Activated B cell treated with CpG ODN at 0.5 μM for 24 hours (primary cell): ENCODE results near the gene LMTK2. TPM values are rescaled to one million over a fixed set of nuclear protein-coding genes. Genes with fewer than 3 reads are reported as not detected.

ENCODE experiments used
- ATAC-seq: fragments of 200-7000 bp; cut with Tn5 transposase; one replicate; pipeline ENCODE4 v1.10.0; 2021; ENCODE audit warnings: low read depth, mild to moderate bottlenecking, moderate library complexity
- CTCF ChIA-PET: fragments of 350-600 bp; sonication (Branson Sonifier 250); formaldehyde crosslinking; loops from one replicate; lab custom pipeline; 2021; ENCODE audit warnings: antibody characterized with exemption; lab: Charles Lee
- POLR2A ChIA-PET: fragments of 350-600 bp; sonication (Branson Sonifier 250); formaldehyde crosslinking; loops from one replicate; lab custom pipeline; 2021; ENCODE audit warnings: antibody characterized with exemption; lab: Charles Lee
- DNase-seq: peaks from one replicate; pipeline ENCODE4 v3.0.0; 2022
- H3K27ac Mint-ChIP-seq: one replicate; pipeline ENCODE4 v1.8.0; 2020; ENCODE audit warnings: mixed read lengths
- H3K27me3 Mint-ChIP-seq: one replicate; pipeline ENCODE4 v1.8.0; 2021; ENCODE audit warnings: mixed read lengths
- H3K36me3 Mint-ChIP-seq: one replicate; pipeline ENCODE4 v1.8.0; 2021; ENCODE audit warnings: low read depth, mixed read lengths
- H3K4me1 Mint-ChIP-seq: one replicate; pipeline ENCODE4 v1.8.0; 2021; ENCODE audit warnings: mixed read lengths
- H3K4me3 Mint-ChIP-seq: one replicate; pipeline ENCODE4 v1.8.0; 2020; ENCODE audit warnings: mild to moderate bottlenecking, mixed read lengths
- H3K9me3 Mint-ChIP-seq: one replicate; pipeline ENCODE4 v1.8.0; 2020; ENCODE audit warnings: mixed read lengths
- intact Hi-C: fragments of 100-400 bp; cut with micrococcal nuclease; formaldehyde crosslinking; loops from one replicate; pipeline ENCODE4 v1.15.1; 2024
- total RNA-seq: library from RNA; stranded (reverse); gene quantifications from 2 replicates; pipeline ENCODE4 v1.2.3, GENCODE V29; 2022
- TF ChIP-seq, protein P1 (sequence below): fragments of 200-600 bp; IDR thresholded peaks from one replicate; pipeline ENCODE4 v1.8.0; 2022; ENCODE audit warnings: antibody characterized with exemption, mild to moderate bottlenecking

LMTK2 gene
- total RNA-seq, 1 donor from 2014 or later: 9.6 TPM

GRCh38 chr7:98163269-98163668 is 56.6 kb downstream of the LMTK2 start:
- POLR2A ChIA-PET: no interaction called here
- TF ChIP-seq, protein P1, sequence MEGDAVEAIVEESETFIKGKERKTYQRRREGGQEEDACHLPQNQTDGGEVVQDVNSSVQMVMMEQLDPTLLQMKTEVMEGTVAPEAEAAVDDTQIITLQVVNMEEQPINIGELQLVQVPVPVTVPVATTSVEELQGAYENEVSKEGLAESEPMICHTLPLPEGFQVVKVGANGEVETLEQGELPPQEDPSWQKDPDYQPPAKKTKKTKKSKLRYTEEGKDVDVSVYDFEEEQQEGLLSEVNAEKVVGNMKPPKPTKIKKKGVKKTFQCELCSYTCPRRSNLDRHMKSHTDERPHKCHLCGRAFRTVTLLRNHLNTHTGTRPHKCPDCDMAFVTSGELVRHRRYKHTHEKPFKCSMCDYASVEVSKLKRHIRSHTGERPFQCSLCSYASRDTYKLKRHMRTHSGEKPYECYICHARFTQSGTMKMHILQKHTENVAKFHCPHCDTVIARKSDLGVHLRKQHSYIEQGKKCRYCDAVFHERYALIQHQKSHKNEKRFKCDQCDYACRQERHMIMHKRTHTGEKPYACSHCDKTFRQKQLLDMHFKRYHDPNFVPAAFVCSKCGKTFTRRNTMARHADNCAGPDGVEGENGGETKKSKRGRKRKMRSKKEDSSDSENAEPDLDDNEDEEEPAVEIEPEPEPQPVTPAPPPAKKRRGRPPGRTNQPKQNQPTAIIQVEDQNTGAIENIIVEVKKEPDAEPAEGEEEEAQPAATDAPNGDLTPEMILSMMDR: no peak
- CTCF ChIA-PET: interaction anchor here (10.4 kb wide), 1 partner anchor 141 kb away, joined by 248 read pairs; no protein-coding TSS in a partner anchor
- Mint-ChIP-seq H3K4me1 (peaks cover 14% of the 10 kb centered on the region), H3K27me3 (peaks cover 2% of the 10 kb centered on the region), H3K9me3 (no peaks in the 10 kb centered on the region), H3K27ac (no peak overlapping the region), H3K4me3 (no peak overlapping the region), H3K36me3 (peaks cover 11% of the 10 kb centered on the region)
- intact Hi-C loops: loop anchor here (2.0 kb wide), 1 partner anchor 30 kb away; no protein-coding TSS in a partner anchor
- DNase-seq: no peak
- ATAC-seq: no peak

DNA sequence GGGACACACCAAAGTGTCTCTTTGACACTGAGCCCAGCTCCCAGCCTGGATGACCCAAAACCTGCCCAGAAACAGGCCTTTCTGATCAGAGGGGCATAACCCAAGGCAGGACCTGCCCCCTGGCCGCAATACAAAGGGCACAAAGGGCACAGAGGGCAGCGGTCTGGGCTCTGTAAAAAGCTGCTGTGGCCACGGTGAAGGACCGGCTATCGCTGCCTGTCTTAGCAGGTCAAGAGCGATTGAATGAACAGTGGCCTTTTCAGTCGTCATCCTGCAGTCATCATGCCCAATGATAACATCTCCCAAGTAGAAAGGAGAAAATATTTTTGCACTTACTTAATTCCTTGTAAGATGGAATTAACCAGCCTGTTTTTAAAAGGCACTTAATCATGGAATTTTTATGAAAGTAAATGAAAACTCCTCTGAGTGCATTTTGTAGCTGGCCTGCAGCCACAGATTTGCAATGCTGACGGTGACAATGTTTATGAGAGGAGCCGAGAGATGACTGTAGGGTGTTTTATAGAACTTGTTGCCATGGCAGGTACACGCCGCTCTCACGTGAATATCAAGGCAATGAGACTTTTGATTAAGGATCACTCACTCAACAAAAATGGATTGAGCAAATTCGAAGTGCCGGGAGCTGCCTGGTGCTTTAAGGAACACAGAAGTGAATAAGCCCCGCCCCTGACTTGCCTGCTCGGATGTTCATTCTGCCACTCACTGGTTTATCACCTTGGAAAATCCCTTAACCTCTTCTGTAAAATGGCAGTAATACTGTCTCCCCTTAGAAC is 57.2 kb downstream of the LMTK2 start:
- peaks cover 13% of the 10 kb centered on the region for H3K36me3 Mint-ChIP-seq
- ChIA-PET CTCF (interaction anchor here (1.6 to 10.4 kb wide), 3 partner anchors 8 to 142 kb away, joined by 5 to 248 read pairs (median 66); partner anchors contain the start of gene LMTK2), POLR2A (no interaction called here)
- no peak overlapping the region for H3K4me3 Mint-ChIP-seq
- peaks cover 18% of the 10 kb centered on the region for H3K4me1 Mint-ChIP-seq
- no peak overlapping the region for H3K27ac Mint-ChIP-seq
- peaks cover 2% of the 10 kb centered on the region for H3K27me3 Mint-ChIP-seq
- TF ChIP-seq, protein P1: no peak
- DNase-seq (no peak), ATAC-seq (no peak)
- H3K9me3 Mint-ChIP-seq: no peaks in the 10 kb centered on the region
- intact Hi-C loops: loop anchor here (2.0 kb wide), 1 partner anchor 31 kb away; no protein-coding TSS in a partner anchor

DNA sequence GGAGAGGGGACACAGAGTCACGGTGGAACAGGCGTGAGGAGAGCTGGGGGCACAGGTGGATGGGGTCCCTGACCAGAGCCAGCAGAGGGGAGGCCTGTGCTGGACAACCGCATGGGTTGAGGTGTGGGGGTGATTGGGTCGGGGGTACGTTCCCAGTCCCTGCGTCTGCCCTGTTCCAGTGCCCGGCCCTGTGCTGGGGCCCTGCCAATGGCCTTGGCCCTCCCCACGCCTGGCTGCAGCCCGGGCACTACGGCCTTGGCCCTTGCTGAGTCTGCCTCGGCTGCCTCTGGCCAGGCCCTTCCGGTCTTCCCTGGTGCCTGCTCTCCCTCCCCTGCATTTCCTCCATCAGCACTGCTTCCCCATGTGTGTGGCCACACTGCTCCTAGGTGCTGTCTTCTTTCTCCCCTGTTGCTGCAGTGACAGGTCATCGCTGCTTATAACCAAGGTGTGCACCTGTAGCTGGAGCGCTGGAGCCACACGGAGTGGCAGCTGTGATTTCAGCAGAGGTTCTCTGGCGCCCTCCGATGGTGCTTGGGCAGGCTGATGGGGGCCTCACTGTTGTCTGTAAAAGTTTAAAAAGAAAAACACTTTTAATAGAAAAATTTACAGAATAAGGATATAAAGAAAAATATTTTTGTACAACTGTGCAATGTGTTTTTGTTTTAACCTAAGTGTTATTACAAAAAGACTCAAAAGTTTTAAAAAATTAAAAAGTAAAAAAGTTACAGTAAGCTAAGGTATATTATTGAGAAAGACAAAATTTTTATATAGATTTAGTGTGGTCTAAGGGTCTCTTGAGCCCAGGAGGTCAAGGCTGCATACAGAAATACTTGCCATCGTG is 59.4 kb downstream of the LMTK2 start:
- peak; percentile 75 for ATAC-seq
- DNase-seq: peak; percentile 44
- H3K4me3 Mint-ChIP-seq: no peak overlapping the region
- peaks cover 21% of the 10 kb centered on the region for H3K4me1 Mint-ChIP-seq
- H3K27me3 Mint-ChIP-seq: peaks cover 2% of the 10 kb centered on the region
- H3K27ac Mint-ChIP-seq: no peak overlapping the region
- ChIA-PET POLR2A (no interaction called here), CTCF (interaction anchor here (0.7 to 10.4 kb wide), 12 partner anchors 10 to 144 kb away, joined by 3 to 248 read pairs (median 4); partner anchors contain the start of gene LMTK2)
- peaks cover 2% of the 10 kb centered on the region for H3K36me3 Mint-ChIP-seq
- TF ChIP-seq, protein P1: no peak
- no peaks in the 10 kb centered on the region for H3K9me3 Mint-ChIP-seq
- intact Hi-C loops: loop anchor here (1.0 kb wide), 1 partner anchor 36 kb away; no protein-coding TSS in a partner anchor

DNA sequence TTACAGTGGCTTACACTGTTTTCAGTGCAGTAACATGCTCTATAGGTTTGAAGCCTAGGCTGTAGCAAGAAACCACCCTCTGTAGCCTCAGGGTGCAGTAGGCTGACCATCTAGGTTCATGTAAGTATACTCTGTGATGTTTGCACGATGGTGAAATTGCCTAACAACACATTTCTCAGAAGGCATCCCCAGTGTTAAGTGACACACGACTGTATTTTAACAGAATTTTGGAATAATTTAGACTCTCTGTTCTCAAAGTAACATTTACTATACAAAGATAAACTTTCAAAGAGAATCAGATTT is 60.0 kb downstream of the LMTK2 start:
- peaks cover 2% of the 10 kb centered on the region for H3K27me3 Mint-ChIP-seq
- no peak overlapping the region for H3K27ac Mint-ChIP-seq
- H3K4me3 Mint-ChIP-seq: no peak overlapping the region
- H3K9me3 Mint-ChIP-seq: no peaks in the 10 kb centered on the region
- POLR2A ChIA-PET: no interaction called here
- H3K4me1 Mint-ChIP-seq: peaks cover 21% of the 10 kb centered on the region
- CTCF ChIA-PET: interaction anchor here (0.8 to 10.4 kb wide), 7 partner anchors 22 to 145 kb away, joined by 3 to 248 read pairs (median 5); partner anchors contain the start of gene LMTK2
- intact Hi-C loops: loop anchor here (1.0 kb wide), 1 partner anchor 36 kb away; no protein-coding TSS in a partner anchor
- TF ChIP-seq, protein P1: no peak
- DNase-seq (no peak), ATAC-seq (no peak)
- peaks cover 6% of the 10 kb centered on the region for H3K36me3 Mint-ChIP-seq
